Gastroesophageal sphincter (tissue), 3 donors: ENCODE measurements around the gene SLIT3.

Source experiments
- EP300 ChIP-seq: sonication (generic); formaldehyde crosslinking; IDR thresholded peaks from one replicate; pipeline ENCODE4 v1.6.1; 2017; ENCODE audit warnings: antibody characterized with exemption, mild to moderate bottlenecking
- TF ChIP-seq, protein P1 (sequence below), 4 experiments: fragments of 200-600 bp in 2 of 4; fragments of 450-650 bp in 2 of 4; sonication (generic) in 1 of 4; IDR thresholded peaks; one replicate each; pipeline ENCODE4 v1.5.1; 2017 to 2019; ENCODE audit warnings: antibody characterized with exemption in 4 of 4, mild to moderate bottlenecking in 2 of 4, moderate library complexity in 2 of 4

- TF ChIP-seq, protein P1, sequence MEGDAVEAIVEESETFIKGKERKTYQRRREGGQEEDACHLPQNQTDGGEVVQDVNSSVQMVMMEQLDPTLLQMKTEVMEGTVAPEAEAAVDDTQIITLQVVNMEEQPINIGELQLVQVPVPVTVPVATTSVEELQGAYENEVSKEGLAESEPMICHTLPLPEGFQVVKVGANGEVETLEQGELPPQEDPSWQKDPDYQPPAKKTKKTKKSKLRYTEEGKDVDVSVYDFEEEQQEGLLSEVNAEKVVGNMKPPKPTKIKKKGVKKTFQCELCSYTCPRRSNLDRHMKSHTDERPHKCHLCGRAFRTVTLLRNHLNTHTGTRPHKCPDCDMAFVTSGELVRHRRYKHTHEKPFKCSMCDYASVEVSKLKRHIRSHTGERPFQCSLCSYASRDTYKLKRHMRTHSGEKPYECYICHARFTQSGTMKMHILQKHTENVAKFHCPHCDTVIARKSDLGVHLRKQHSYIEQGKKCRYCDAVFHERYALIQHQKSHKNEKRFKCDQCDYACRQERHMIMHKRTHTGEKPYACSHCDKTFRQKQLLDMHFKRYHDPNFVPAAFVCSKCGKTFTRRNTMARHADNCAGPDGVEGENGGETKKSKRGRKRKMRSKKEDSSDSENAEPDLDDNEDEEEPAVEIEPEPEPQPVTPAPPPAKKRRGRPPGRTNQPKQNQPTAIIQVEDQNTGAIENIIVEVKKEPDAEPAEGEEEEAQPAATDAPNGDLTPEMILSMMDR (IDR thresholded peaks at IDR 0.05), result no peak
- TF ChIP-seq EP300, result no peak
Observed at GRCh38 chr5:169281625-169282024, 19.3 kb downstream of the SLIT3 start.
